NCI-H345 (cell line): ENCODE data around the gene HIP1R.
"Not testable (repeated sequence)": the region's sequence is repeated elsewhere in the genome, so short reads cannot be mapped to it uniquely, and the experiment has no call there.

Experiments
- DNase-seq: peaks from one replicate; lab custom pipeline; 2025; lab: John Stamatoyannopoulos, UW

HIP1R gene

DNA sequence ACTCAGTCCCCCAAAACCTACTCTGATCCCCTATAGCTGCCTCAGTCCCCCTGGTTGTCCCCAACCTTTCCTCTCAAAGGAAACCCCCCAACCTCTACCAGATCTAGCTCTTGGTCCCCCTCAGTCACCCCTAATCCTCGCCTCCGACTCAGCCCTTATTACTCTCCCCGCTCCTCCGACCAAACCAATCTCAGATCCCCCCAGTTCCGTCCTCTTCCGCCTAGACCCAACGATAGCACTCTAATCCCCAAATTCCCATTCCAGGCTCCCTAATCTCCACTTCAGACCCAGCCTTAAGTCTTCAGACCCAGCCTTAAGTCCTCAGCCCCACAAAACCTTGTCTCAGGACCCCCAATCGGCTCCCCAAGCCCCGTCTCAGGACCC is 60.1 kb downstream of the HIP1R start:
- no peak for DNase-seq

DNA sequence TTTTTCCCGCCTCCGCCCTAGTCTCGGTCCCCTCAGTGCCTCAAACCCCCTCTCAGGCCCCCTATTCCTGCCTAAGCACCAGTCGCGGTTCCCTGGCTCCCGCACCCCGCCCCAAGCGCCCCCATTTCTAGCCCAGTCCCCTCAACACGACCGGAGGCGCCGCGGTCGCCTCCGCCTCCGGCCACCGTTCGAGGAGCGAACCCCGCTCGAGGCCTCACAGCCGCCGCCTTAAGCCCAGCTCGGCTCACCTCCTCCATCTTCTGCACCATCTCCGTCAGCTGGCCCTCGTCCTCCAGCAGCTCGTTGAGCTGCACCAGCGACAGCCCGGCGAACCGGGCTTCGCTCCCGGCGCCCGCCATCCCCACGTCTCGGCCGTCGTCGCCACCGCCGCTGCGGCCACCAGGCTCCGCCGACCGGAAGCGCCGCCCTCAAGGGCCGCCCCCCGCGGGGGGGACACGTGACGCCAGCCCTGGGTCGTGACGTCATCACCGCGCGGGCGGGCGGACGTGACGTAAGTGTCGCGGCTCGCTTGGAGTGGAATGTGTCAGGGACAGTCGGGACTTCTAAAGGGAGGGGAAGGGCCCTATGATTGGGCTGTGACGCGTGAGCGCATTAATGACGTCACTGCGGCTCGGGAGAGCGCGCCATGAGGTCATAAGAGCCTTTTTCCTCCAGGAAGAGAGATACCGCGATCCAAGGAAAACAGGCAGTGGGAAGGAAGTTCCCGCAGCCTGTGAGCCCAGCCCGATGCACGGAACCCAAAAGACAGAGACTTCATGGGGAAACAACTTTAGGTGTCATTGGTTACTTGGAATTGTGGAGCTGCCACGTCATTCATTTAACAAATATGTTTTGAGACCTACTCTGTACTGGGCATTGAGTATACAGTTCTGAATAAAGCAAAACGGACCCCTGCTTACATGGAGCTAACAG is 60.7 kb downstream of the HIP1R start, which contains the start of gene VPS37B:
Gene VPS37B, minus strand, starts transcription at position 421 of the 933 bp plus-strand sequence. Its CDS starts 62 bp downstream, at position 359.
- DNase-seq, result peak; percentile 85

DNA sequence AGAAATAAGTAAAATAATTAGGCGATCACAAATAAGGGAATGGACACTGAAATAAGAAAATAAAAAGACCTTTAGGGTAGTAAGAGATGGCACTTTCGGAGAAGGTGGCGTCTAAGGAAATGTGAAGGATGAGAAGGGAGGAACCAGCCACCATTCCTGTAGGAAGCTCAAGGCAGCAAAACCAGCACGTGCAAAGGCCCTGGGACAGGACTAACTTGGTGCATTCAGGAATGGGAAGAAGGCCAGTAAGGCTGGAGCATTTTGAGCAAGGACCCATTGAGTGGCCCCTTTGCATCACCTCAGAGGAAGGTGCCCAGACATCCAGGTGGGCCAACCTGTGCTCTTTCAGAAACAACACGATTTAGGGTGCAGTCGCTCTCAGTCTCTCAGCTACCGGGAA is 61.4 kb downstream of the HIP1R start:
- no peak for DNase-seq

DNA sequence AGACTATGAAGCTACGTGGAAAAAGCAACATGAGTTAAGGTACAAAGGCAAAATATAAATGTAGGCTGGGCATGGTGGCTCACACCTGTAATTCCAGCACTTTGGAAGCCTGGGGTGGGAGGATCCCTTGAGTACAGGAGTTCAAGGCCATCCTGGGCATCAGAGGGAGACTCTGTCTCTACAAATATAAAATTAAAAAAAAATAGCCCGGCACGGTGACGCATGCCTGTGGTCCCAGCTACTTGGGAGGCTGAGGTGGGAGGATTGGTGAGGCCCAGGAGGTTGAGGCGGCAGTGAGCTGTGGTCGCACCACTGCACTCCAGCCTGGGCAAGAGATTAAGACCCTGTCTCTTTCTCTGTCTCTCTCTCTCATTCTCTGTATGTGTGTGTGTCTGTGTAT is 64.6 kb downstream of the HIP1R start:
- no peak for DNase-seq

DNA sequence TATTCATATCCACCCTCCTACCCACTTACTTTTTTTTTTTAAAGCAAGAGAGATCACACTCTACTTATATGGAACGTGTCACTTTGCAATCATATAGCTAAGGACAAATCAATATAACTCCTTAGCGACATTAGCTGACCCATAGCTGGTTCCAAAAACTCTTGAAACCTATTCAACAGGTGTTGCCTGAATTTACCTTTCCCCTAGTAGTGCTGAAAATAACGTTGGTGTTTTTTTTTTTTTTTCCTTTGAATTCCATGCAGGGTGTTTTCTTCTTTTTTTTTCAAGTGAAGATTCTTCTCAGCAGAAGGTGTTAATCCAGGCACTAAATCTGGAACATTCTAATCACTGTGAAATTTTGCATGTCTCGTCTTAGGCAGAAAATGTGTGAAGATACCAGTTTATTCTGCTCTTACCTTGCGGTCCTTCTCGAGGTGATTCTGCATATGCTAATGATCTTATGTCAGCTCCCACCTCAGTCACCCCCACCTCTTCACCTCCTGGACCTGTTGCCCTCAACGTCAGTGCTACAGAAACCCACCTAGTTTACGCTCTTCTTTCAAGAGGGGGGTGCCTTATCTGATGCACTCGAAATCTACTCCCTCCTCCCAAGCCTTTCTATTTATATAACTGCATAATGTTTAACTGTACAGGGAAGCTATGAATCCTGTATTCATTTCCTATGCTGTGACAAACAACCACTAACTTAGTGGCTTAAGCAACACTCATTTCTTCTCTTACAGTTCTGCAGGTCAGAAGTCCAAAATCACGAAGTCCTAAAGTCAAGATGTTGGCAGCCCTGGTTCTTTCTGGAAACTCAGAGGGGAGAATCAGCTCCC is 67.8 kb downstream of the HIP1R start:
- no peak for DNase-seq

DNA sequence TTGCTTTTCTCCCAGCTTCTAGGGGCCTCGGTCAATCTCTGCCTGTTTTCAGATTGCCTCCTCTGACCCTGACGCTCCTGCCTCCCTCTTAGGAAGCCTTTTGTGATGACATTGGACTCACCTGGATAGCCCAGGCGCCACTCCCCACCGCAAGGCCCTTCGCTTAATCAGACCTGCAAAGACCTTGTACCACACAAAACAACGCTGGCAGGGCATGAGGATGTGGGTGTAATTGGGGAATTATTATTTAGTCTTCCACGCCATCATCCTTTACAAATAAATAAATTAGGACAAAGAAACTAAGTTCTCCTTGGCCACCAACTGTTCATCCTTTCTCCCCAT is 68.4 kb downstream of the HIP1R start:
- DNase-seq, result no peak

DNA sequence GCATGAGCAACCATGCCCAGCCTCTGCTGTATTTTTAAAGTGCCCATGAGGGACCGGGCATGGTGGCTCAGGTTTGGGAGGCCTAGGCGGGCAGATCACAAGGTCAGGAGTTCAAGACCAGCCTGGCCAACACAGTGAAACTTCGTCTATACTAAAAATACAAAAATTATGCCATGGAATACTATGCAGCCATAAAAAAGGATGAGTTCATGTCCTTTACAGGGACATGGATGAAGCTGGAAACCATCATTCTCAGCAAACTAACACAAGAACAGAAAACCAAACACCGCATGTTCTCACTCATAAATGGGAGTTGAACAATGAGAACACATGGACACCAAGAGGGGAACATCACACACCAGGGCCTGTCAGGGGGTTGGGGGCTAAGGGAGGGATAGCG is 70.0 kb downstream of the HIP1R start:
- DNase-seq, result not testable (repeated sequence)

DNA sequence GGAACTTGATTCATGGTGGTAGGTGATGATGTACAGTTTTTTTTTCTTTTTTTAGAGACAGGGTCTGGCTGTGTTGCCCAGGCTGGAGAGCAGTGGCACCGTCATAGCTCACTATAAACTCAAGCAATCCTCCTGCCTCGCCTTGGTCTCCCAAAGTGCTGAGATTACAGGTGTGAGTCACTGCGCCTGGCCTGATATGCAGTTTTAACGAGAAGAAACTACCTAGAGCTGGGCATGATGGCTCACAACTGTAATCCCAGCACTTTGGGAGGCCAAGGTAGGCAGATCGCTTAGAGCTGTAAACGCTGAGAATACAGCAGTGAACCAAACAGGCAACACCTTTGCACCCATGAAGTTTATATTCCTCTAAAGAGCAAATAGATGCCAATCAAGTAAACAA is 73.7 kb downstream of the HIP1R start:
- no peak for DNase-seq

DNA sequence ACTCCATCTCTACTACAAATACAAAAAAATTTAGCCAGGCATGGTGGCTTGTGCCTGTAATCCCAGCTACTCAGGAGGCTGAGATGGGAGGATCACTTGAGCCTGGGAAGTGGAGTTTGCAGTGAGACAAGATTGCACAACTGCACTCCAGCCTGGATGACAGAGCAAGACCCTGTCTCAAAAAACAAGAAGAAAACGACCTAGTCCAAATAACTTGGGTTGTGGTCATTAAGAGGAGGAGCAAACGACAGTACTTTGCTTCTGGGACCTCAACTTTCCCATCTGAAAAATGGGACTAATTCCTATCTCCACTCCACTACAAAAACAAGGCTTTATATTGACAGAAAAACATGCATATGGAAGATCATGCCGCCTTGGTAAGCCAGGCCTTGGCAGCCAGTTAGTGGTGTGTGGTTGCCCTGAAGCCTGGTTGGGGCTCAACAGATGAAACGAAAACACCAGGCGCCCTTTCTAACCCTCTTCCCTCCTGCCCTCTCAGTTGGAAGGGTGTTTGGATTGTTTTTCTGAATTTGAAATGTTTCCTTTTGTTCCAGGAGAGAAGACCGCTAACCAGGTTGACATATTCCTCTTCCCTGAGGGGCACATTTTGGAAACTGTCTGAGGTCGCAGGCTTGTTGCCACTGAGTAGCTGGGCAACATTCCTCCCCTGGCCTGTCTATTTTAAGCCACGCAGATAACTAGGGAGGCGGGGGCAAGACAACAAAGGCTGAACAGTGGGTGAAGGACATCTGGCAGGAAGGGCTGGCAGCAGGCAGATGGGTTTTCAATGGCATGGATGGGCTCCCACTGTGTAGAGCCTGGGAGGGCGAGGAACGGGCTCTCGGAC is 74.4 kb downstream of the HIP1R start:
- peak; percentile 87 for DNase-seq
